DND-41 (cell line): ENCODE measurements around the gene TH.

Experiments
- ATAC-seq: fragments of 200-7000 bp; cut with Tn5 transposase; 3 replicates; pipeline ENCODE4 v1.9.1; 2021; ENCODE audit warnings: low read depth; ENCODE audit not compliant: insufficient read depth
- DNase-seq: peaks from one replicate; pipeline ENCODE4 v3.0.0-alpha.2; 2020
- H2AFZ ChIP-seq: 2 replicates; pipeline ENCODE4 v1.6.0; 2012; ENCODE audit warnings: low read depth, low read length
- H3K27ac ChIP-seq: 2 replicates; pipeline ENCODE4 v1.5.1; 2012; ENCODE audit warnings: low read length, inconsistent platforms
- H3K27me3 ChIP-seq: fragments of 200-600 bp; sonication (generic); 2 replicates; pipeline ENCODE4 v1.6.0; 2012; ENCODE audit warnings: low read length, mild to moderate bottlenecking, inconsistent platforms; ENCODE audit not compliant: insufficient read depth, poor library complexity
- H3K36me3 ChIP-seq: 2 replicates; pipeline ENCODE4 v1.5.1; 2012; ENCODE audit warnings: low read length, inconsistent platforms; ENCODE audit not compliant: insufficient read depth
- H3K4me1 ChIP-seq: 2 replicates; pipeline ENCODE4 v1.5.1; 2012; ENCODE audit warnings: mild to moderate bottlenecking, low read length; ENCODE audit not compliant: insufficient read depth
- H3K4me2 ChIP-seq: 2 replicates; pipeline ENCODE4 v1.6.0; 2012; ENCODE audit warnings: mild to moderate bottlenecking, moderate library complexity, low read length, inconsistent platforms; ENCODE audit not compliant: insufficient read depth
- H3K4me3 ChIP-seq, 2 experiments: fragments of 200-600 bp in 1 of 2; shearing (Covaris generic) in 1 of 2; 2 replicates each; pipeline ENCODE4 v1.5.1; 2012 to 2016; ENCODE audit warnings: inconsistent platforms in 2 of 2, low read length in 2 of 2, mild to moderate bottlenecking in 2 of 2, low read depth in 1 of 2, moderate library complexity in 1 of 2
- H3K79me2 ChIP-seq: 2 replicates; pipeline ENCODE4 v1.6.0; 2012; ENCODE audit warnings: low read length, inconsistent platforms; ENCODE audit not compliant: insufficient read depth
- H3K9ac ChIP-seq: 2 replicates; pipeline ENCODE4 v1.6.0; 2012; ENCODE audit warnings: low read depth, mild to moderate bottlenecking, inconsistent platforms, low read length, moderate library complexity
- H3K9me3 ChIP-seq: 2 replicates; pipeline ENCODE4 v1.5.1; 2012; ENCODE audit warnings: low read length, moderate library complexity, mild to moderate bottlenecking, inconsistent platforms; ENCODE audit not compliant: insufficient read depth, severe bottlenecking
- H4K20me1 ChIP-seq: 2 replicates; pipeline ENCODE4 v1.6.0; 2012; ENCODE audit warnings: low read length; ENCODE audit not compliant: insufficient read depth
- CTCF ChIP-seq: IDR thresholded peaks from 2 replicates; pipeline ENCODE4 v1.5.1; 2012; ENCODE audit warnings: borderline replicate concordance, low read length, moderate library complexity, mild to moderate bottlenecking; ENCODE audit not compliant: poor library complexity, severe bottlenecking; ENCODE audit errors: extremely low read depth
- EZH2 ChIP-seq: IDR thresholded peaks from 3 replicates; pipeline ENCODE4 v1.6.1; 2012; ENCODE audit warnings: borderline replicate concordance, low read depth, mild to moderate bottlenecking, moderate library complexity, low read length, inconsistent platforms; ENCODE audit not compliant: severe bottlenecking

The TH gene

GRCh38 chr11:2202900-2203439 is 31.4 kb upstream of the TH start:
- no peaks in the 10 kb centered on the region for H3K36me3 ChIP-seq
- H4K20me1 ChIP-seq: no peaks in the 10 kb centered on the region
- H3K9ac ChIP-seq: no peak overlapping the region
- no peaks in the 10 kb centered on the region for H3K27me3 ChIP-seq
- H3K4me3 ChIP-seq: no peak overlapping the region
- H3K4me1 ChIP-seq: no peaks in the 10 kb centered on the region
- no peaks in the 10 kb centered on the region for H3K9me3 ChIP-seq
- DNase-seq (no peak), ATAC-seq (no peak)
- H2AFZ ChIP-seq: no peak overlapping the region
- no peak for TF ChIP-seq EZH2
- no peak overlapping the region for H3K4me2 ChIP-seq
- H3K79me2 ChIP-seq: no peaks in the 10 kb centered on the region
- H3K27ac ChIP-seq: no peak overlapping the region

- Histone ChIP-seq H3K9me3 (no peaks in the 10 kb centered on the region), H3K79me2 (no peaks in the 10 kb centered on the region), H3K4me1 (no peaks in the 10 kb centered on the region), H3K27me3 (no peaks in the 10 kb centered on the region), H2AFZ (no peak overlapping the region), H3K4me3 (no peak overlapping the region), H3K9ac (no peak overlapping the region), H3K27ac (no peak overlapping the region), H3K36me3 (no peaks in the 10 kb centered on the region), H4K20me1 (no peaks in the 10 kb centered on the region), H3K4me2 (no peak overlapping the region)
- ATAC-seq (no peak), DNase-seq (no peak)
- TF ChIP-seq CTCF (no peak), EZH2 (no peak)
Observed at GRCh38 chr11:2202071-2202899, 30.7 kb upstream of the TH start.

- Histone ChIP-seq H3K9me3 (no peaks in the 10 kb centered on the region), H3K9ac (no peak overlapping the region), H4K20me1 (peaks cover 5% of the 10 kb centered on the region; the same call in 1 of the 2 replicates), H3K27me3 (no peaks in the 10 kb centered on the region), H3K4me3 (no peak overlapping the region), H2AFZ (no peak overlapping the region), H3K79me2 (no peaks in the 10 kb centered on the region), H3K27ac (no peak overlapping the region), H3K4me1 (no peaks in the 10 kb centered on the region), H3K36me3 (no peaks in the 10 kb centered on the region), H3K4me2 (no peak overlapping the region)
- DNase-seq (no peak), ATAC-seq (no peak)
- TF ChIP-seq CTCF (no peak), EZH2 (no peak)
Observed at GRCh38 chr11:2201542-2201941, 29.9 kb upstream of the TH start.

- no peaks in the 10 kb centered on the region for H3K27me3 ChIP-seq
- peaks cover 5% of the 10 kb centered on the region; the same call in 1 of the 2 replicates for H4K20me1 ChIP-seq
- no peaks in the 10 kb centered on the region for H3K4me1 ChIP-seq
- H3K4me3 ChIP-seq: no peak overlapping the region
- no peak for ATAC-seq
- TF ChIP-seq CTCF (no peak), EZH2 (no peak)
- no peaks in the 10 kb centered on the region for H3K79me2 ChIP-seq
- H2AFZ ChIP-seq: no peak overlapping the region
- H3K36me3 ChIP-seq: no peaks in the 10 kb centered on the region
- no peak overlapping the region for H3K4me2 ChIP-seq
- no peak overlapping the region for H3K27ac ChIP-seq
- DNase-seq: no peak
- no peak overlapping the region for H3K9ac ChIP-seq
- no peaks in the 10 kb centered on the region for H3K9me3 ChIP-seq
Observed at GRCh38 chr11:2200957-2201519, 29.4 kb upstream of the TH start.
